ENCODE results near the gene AFAP1L1. TPM values are rescaled to one million over a fixed set of nuclear protein-coding genes. Genes with fewer than 3 reads are reported as not detected.

AFAP1L1 gene
- total and polyA plus RNA-seq, 9 of the 15 experiments (the other 6 are each of a cell fraction or from before 2014, with no cell fraction given): 0.01 to 0.12 (median 0.03) TPM; not detected in 4

DNA sequence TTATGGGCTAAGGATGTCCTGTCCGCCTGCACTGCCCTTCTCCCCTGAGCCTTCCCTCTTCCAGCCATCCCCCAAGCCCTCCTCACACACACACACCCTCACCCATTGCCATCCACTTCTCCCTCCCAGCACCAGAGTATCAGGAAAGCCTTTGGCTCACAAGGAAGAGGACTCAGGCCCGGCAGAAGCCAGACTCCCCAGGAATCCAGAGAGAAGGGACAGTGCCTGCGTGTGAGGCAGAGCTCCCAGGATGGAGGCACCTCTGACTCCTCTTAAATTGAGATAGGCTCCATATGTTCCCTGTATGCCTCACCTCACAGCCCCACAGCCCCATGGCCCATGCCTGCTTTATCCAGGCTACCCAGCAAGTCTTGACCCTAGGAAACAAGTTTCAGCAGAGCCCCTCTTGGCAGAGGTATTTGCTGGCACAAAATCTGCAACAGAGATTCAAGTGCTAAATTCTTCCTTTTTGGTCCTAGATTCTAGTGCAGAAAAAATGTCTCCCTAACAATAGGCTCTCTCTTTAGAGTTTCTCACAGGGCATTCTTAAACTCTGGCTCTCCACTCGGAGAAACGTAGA lies 106.7 kb downstream of the AFAP1L1 start (continued):
- TF ChIP-seq, protein P1, sequence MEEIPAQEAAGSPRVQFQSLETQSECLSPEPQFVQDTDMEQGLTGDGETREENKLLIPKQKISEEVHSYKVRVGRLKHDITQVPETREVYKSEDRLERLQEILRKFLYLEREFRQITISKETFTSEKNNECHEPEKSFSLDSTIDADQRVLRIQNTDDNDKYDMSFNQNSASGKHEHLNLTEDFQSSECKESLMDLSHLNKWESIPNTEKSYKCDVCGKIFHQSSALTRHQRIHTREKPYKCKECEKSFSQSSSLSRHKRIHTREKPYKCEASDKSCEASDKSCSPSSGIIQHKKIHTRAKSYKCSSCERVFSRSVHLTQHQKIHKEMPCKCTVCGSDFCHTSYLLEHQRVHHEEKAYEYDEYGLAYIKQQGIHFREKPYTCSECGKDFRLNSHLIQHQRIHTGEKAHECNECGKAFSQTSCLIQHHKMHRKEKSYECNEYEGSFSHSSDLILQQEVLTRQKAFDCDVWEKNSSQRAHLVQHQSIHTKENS (CRISPR knock-in tag; IDR thresholded peaks at IDR 0.05): no peak

DNA sequence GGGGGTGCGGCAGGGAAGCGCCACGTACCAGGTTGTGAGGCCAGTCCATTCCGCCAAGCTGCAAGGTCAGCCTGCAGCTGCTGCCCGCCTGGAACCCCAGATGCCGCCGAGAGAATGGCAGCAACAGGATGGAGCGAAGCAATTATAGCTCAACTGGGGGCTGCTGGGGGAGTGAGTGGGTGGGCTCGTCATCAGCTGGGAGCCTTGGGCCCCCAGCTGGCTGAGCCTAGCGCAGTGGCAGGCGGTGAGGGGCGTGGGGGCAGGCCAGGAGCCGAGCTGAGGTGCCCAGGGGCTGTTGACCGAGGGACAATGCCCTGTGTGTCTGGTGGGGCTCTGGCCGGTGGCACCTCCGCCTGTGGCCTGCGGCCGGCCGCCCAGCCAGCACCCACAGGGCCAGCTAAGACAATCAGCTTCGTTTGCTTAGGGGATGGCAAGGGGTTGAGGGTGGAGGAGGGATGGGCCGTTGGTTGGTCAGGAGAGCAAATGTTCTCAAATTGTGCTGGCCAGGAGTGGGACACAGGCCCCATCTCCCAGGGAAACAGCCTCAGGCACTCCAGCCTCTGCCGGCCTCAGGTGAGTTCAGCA lies 107.6 kb downstream of the AFAP1L1 start, which contains the start of gene IL17B:
TSS of gene IL17B (minus strand) at position 116 of the 585 bp plus-strand sequence. CDS start at position 49, 67 bp downstream.
- DNase-seq (ENCODE audit: extremely low read depth in 1 of 4, low spot score in 3 of 4) (no peak), FAIRE-seq (no peak), ATAC-seq (no peak)
- ChIA-PET POLR2A (interaction anchor here (1.2 kb wide), 1 partner anchor 86 kb away, joined by 3 read pairs; no protein-coding TSS in a partner anchor), CTCF (ENCODE audit: low intra/inter-chr PET ratio) (no interaction called here)
- H3K4me1 ChIP-seq (replicated peaks in 1 of 2; ENCODE audit: control insufficient read depth in 2 of 2, insufficient read depth in 2 of 2, low read length in 2 of 2): peaks cover 0 to 27% of the 10 kb centered on the region in 2 experiments; a peak in 3 of 5 replicates
- H3K9me1 ChIP-seq (ENCODE audit: control insufficient read depth, insufficient read depth, low read length): no peaks in the 10 kb centered on the region
- 47% methylated on average over 20 of the region's 22 CpGs for WGBS (ENCODE audit: insufficient coverage, low coverage, missing lambda C conversion rate)
- in situ Hi-C loops (cut with MboI): no loop called here
- intact Hi-C loops (cut with micrococcal nuclease): no loop called here
- TF ChIP-seq ETS2 (tag; IDR thresholded peaks at IDR 0.05; ENCODE audit: borderline replicate concordance, poor library complexity, severe bottlenecking): no peak
- no peaks in the 10 kb centered on the region for H4K20me1 ChIP-seq (replicated peaks; ENCODE audit: control insufficient read depth, insufficient read depth, low read length)
- no peaks in the 10 kb centered on the region for H3K36me3 ChIP-seq (ENCODE audit: control insufficient read depth, insufficient read depth, low read length)
- no peaks in the 10 kb centered on the region for H3K9me3 ChIP-seq (replicated peaks; ENCODE audit: control insufficient read depth, insufficient read depth, low read depth, low read length)
- no peak within 1 kb of the TSS; the same call in 2 of the 3 replicates for H3K27ac ChIP-seq (ENCODE audit: extremely low read depth, low read depth, low read length)
- H3K27me3 ChIP-seq (ENCODE audit: control insufficient read depth in 2 of 2, insufficient read depth in 2 of 2, low read length in 2 of 2): no peaks in the 10 kb centered on the region
- no peaks in the 10 kb centered on the region for H3K79me2 ChIP-seq (ENCODE audit: control insufficient read depth, insufficient read depth, low read length)
- peak within 1 kb of the TSS in 1 of 2 experiments; percentile 70; a peak in 1 of 4 replicates for H3K9ac ChIP-seq (ENCODE audit: insufficient read depth in 1 of 2, low read depth in 2 of 2, low read length in 2 of 2)
- BruUV-seq (replicated peaks): no TSS peak
- no peak within 1 kb of the TSS; the same call in 1 of the 2 replicates for H2AFZ ChIP-seq (ENCODE audit: low read depth, low read length)
- no peak within 1 kb of the TSS for H3K4me3 ChIP-seq
- H3K4me2 ChIP-seq (ENCODE audit: insufficient read depth, low read length): no peak within 1 kb of the TSS

Measured in K562 (cell line).